WTC11 (cell line): ENCODE results near the gene MOCS1.

Experiments used
- CREM ChIP-seq: sonication (generic); formaldehyde crosslinking; IDR thresholded peaks from 2 replicates; pipeline ENCODE4 v1.8.1; 2022; ENCODE audit warnings: mild to moderate bottlenecking, missing genetic modification reagents, moderate library complexity
- CTCF ChIP-seq: fragments of 200-600 bp; IDR thresholded peaks from 2 replicates; pipeline ENCODE4 v1.8.0; 2022; ENCODE audit warnings: antibody characterized with exemption
- JAZF1 ChIP-seq: fragments of 250-450 bp; sonication (Bioruptor Pico); IDR thresholded peaks from 2 replicates; pipeline ENCODE4 v1.9.0; 2021; ENCODE audit warnings: moderate library complexity, mild to moderate bottlenecking, inconsistent platforms
- KAT7 ChIP-seq: sonication (generic); formaldehyde crosslinking; IDR thresholded peaks from 2 replicates; pipeline ENCODE4 v1.8.1; 2023; ENCODE audit warnings: missing genetic modification reagents, mild to moderate bottlenecking, borderline replicate concordance
- NFYB ChIP-seq: sonication (generic); formaldehyde crosslinking; conservative IDR thresholded peaks from 2 replicates; pipeline ENCODE4 v1.8.0; 2022; ENCODE audit warnings: low read depth, missing genetic modification reagents
- OVOL2 ChIP-seq: fragments of 250-450 bp; sonication (Bioruptor Pico); IDR thresholded peaks from 2 replicates; pipeline ENCODE4 v1.9.0; 2021; ENCODE audit warnings: mild to moderate bottlenecking, borderline replicate concordance
- PREB ChIP-seq: sonication (generic); formaldehyde crosslinking; IDR thresholded peaks from 2 replicates; pipeline ENCODE4 v1.8.1; 2022; ENCODE audit warnings: mild to moderate bottlenecking, missing genetic modification reagents, moderate library complexity, borderline replicate concordance
- SMAD3 ChIP-seq: sonication (generic); formaldehyde crosslinking; IDR thresholded peaks from 2 replicates; pipeline ENCODE4 v1.8.0; 2022; ENCODE audit warnings: missing genetic modification reagents, mild to moderate bottlenecking, borderline replicate concordance
- USF1 ChIP-seq: sonication (generic); formaldehyde crosslinking; IDR thresholded peaks from 2 replicates; pipeline ENCODE4 v1.8.0; 2022; ENCODE audit warnings: mild to moderate bottlenecking, missing genetic modification reagents
- TF ChIP-seq, protein P1 (sequence below): sonication (generic); formaldehyde crosslinking; IDR thresholded peaks from 2 replicates; pipeline ENCODE4 v1.8.0; 2023; ENCODE audit warnings: missing genetic modification reagents, mild to moderate bottlenecking, borderline replicate concordance
- TF ChIP-seq, protein P2 (sequence below): sonication (generic); formaldehyde crosslinking; IDR thresholded peaks from 2 replicates; pipeline ENCODE4 v1.8.1; 2023; ENCODE audit warnings: mild to moderate bottlenecking, moderate library complexity, missing genetic modification reagents
- TF ChIP-seq, protein P3 (sequence below): sonication (generic); formaldehyde crosslinking; IDR thresholded peaks from 2 replicates; pipeline ENCODE4 v1.8.1; 2022; ENCODE audit warnings: low read depth, missing genetic modification reagents, borderline replicate concordance
- TF ChIP-seq, protein P4 (sequence below): sonication (generic); formaldehyde crosslinking; IDR thresholded peaks from 2 replicates; pipeline ENCODE4 v1.8.0; 2023; ENCODE audit warnings: missing genetic modification reagents

GRCh38 chr6:39962831-39963230 lies 28.6 kb upstream of the MOCS1 start:
- TF ChIP-seq CTCF, result no peak
- no peak for TF ChIP-seq USF1 (CRISPR knock-in tag)
- no peak for TF ChIP-seq OVOL2
- TF ChIP-seq, protein P1, sequence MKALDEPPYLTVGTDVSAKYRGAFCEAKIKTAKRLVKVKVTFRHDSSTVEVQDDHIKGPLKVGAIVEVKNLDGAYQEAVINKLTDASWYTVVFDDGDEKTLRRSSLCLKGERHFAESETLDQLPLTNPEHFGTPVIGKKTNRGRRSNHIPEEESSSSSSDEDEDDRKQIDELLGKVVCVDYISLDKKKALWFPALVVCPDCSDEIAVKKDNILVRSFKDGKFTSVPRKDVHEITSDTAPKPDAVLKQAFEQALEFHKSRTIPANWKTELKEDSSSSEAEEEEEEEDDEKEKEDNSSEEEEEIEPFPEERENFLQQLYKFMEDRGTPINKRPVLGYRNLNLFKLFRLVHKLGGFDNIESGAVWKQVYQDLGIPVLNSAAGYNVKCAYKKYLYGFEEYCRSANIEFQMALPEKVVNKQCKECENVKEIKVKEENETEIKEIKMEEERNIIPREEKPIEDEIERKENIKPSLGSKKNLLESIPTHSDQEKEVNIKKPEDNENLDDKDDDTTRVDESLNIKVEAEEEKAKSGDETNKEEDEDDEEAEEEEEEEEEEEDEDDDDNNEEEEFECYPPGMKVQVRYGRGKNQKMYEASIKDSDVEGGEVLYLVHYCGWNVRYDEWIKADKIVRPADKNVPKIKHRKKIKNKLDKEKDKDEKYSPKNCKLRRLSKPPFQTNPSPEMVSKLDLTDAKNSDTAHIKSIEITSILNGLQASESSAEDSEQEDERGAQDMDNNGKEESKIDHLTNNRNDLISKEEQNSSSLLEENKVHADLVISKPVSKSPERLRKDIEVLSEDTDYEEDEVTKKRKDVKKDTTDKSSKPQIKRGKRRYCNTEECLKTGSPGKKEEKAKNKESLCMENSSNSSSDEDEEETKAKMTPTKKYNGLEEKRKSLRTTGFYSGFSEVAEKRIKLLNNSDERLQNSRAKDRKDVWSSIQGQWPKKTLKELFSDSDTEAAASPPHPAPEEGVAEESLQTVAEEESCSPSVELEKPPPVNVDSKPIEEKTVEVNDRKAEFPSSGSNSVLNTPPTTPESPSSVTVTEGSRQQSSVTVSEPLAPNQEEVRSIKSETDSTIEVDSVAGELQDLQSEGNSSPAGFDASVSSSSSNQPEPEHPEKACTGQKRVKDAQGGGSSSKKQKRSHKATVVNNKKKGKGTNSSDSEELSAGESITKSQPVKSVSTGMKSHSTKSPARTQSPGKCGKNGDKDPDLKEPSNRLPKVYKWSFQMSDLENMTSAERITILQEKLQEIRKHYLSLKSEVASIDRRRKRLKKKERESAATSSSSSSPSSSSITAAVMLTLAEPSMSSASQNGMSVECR (CRISPR knock-in tag), result no peak
- no peak for TF ChIP-seq KAT7
- TF ChIP-seq, protein P2, sequence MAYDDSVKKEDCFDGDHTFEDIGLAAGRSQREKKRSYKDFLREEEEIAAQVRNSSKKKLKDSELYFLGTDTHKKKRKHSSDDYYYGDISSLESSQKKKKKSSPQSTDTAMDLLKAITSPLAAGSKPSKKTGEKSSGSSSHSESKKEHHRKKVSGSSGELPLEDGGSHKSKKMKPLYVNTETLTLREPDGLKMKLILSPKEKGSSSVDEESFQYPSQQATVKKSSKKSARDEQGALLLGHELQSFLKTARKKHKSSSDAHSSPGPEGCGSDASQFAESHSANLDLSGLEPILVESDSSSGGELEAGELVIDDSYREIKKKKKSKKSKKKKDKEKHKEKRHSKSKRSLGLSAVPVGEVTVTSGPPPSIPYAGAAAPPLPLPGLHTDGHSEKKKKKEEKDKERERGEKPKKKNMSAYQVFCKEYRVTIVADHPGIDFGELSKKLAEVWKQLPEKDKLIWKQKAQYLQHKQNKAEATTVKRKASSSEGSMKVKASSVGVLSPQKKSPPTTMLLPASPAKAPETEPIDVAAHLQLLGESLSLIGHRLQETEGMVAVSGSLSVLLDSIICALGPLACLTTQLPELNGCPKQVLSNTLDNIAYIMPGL, result no peak
- no peak for TF ChIP-seq PREB (CRISPR knock-in tag)
- TF ChIP-seq NFYB (CRISPR knock-in tag), result no peak
- TF ChIP-seq, protein P3, sequence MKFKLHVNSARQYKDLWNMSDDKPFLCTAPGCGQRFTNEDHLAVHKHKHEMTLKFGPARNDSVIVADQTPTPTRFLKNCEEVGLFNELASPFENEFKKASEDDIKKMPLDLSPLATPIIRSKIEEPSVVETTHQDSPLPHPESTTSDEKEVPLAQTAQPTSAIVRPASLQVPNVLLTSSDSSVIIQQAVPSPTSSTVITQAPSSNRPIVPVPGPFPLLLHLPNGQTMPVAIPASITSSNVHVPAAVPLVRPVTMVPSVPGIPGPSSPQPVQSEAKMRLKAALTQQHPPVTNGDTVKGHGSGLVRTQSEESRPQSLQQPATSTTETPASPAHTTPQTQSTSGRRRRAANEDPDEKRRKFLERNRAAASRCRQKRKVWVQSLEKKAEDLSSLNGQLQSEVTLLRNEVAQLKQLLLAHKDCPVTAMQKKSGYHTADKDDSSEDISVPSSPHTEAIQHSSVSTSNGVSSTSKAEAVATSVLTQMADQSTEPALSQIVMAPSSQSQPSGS (CRISPR knock-in tag), result no peak
- TF ChIP-seq, protein P4, sequence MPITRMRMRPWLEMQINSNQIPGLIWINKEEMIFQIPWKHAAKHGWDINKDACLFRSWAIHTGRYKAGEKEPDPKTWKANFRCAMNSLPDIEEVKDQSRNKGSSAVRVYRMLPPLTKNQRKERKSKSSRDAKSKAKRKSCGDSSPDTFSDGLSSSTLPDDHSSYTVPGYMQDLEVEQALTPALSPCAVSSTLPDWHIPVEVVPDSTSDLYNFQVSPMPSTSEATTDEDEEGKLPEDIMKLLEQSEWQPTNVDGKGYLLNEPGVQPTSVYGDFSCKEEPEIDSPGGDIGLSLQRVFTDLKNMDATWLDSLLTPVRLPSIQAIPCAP, result no peak
- TF ChIP-seq CREM (CRISPR knock-in tag), result no peak
- no peak for TF ChIP-seq JAZF1
- TF ChIP-seq SMAD3 (CRISPR knock-in tag), result no peak
